ENCODE data around the gene HELQ. TPM values are rescaled to one million over a fixed set of nuclear protein-coding genes. Genes with fewer than 3 reads are reported as not detected.
A peak's percentile ranks its signal among the peaks of the same experiment; 100 is the strongest.

HELQ gene
- total and polyA plus RNA-seq, 2 experiments from 2014 or later, result 8.0 to 12.4 TPM

GRCh38 chr4:83456184-83456501 is 520 bp upstream of the HELQ start:
- Histone ChIP-seq H2AFZ (peak overlapping the region; percentile 65), H3K9me3 (ENCODE audit: low read depth) (no peaks in the 10 kb centered on the region), H3K4me3 (peak overlapping the region; percentile 66), H4K20me1 (ENCODE audit: insufficient read depth, poor library complexity, severe bottlenecking) (no peaks in the 10 kb centered on the region), H3K36me3 (replicated peaks; ENCODE audit: insufficient read depth, low read depth) (no peaks in the 10 kb centered on the region), H3K27ac (peak overlapping the region; percentile 83), H3K79me2 (peaks cover 49% of the 10 kb centered on the region), H3K9me2 (replicated peaks; ENCODE audit: insufficient read depth) (no peaks in the 10 kb centered on the region), H3K4me2 (peak overlapping the region; percentile 83), H3K27me3 (no peaks in the 10 kb centered on the region), H3K4me1 (ENCODE audit: insufficient read depth) (peaks cover 15% of the 10 kb centered on the region)
- TF ChIP-seq EZH2 (IDR thresholded peaks at IDR 0.05; ENCODE audit: borderline replicate concordance), result no peak
- TF ChIP-seq, protein P1, sequence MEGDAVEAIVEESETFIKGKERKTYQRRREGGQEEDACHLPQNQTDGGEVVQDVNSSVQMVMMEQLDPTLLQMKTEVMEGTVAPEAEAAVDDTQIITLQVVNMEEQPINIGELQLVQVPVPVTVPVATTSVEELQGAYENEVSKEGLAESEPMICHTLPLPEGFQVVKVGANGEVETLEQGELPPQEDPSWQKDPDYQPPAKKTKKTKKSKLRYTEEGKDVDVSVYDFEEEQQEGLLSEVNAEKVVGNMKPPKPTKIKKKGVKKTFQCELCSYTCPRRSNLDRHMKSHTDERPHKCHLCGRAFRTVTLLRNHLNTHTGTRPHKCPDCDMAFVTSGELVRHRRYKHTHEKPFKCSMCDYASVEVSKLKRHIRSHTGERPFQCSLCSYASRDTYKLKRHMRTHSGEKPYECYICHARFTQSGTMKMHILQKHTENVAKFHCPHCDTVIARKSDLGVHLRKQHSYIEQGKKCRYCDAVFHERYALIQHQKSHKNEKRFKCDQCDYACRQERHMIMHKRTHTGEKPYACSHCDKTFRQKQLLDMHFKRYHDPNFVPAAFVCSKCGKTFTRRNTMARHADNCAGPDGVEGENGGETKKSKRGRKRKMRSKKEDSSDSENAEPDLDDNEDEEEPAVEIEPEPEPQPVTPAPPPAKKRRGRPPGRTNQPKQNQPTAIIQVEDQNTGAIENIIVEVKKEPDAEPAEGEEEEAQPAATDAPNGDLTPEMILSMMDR (IDR thresholded peaks at IDR 0.05; ENCODE audit: poor library complexity), result no peak
- no peak for TF ChIP-seq EZH2phosphoT487 (IDR thresholded peaks at IDR 0.05; ENCODE audit: low read depth, severe bottlenecking, unreplicated experiment)
- no peak for DNase-seq (ENCODE audit: low spot score)
- under 1% methylated on average over 7 of the region's 7 CpGs for WGBS (ENCODE audit: low lambda C conversion rate, missing lambda C conversion rate)

- peak overlapping the region; percentile 73 for H3K4me3 ChIP-seq
- H3K27me3 ChIP-seq, result no peaks in the 10 kb centered on the region
- H3K27ac ChIP-seq, result peak overlapping the region; percentile 98
- no peak for TF ChIP-seq EZH2 (IDR thresholded peaks at IDR 0.05; ENCODE audit: borderline replicate concordance)
- TF ChIP-seq, protein P1 (IDR thresholded peaks at IDR 0.05; ENCODE audit: poor library complexity), result no peak
- TF ChIP-seq EZH2phosphoT487 (IDR thresholded peaks at IDR 0.05; ENCODE audit: low read depth, severe bottlenecking, unreplicated experiment), result no peak
- no peaks in the 10 kb centered on the region for H3K9me2 ChIP-seq (replicated peaks; ENCODE audit: insufficient read depth)
- peaks cover 49% of the 10 kb centered on the region for H3K79me2 ChIP-seq
- peak overlapping the region; percentile 78 for H2AFZ ChIP-seq
- H3K4me1 ChIP-seq (ENCODE audit: insufficient read depth), result peaks cover 15% of the 10 kb centered on the region
- H4K20me1 ChIP-seq (ENCODE audit: insufficient read depth, poor library complexity, severe bottlenecking), result no peaks in the 10 kb centered on the region
- no peaks in the 10 kb centered on the region for H3K9me3 ChIP-seq (ENCODE audit: low read depth)
- peak; percentile 24 for DNase-seq (ENCODE audit: low spot score)
- peak overlapping the region; percentile 79 for H3K4me2 ChIP-seq
- WGBS (ENCODE audit: low lambda C conversion rate, missing lambda C conversion rate), result 41% methylated on average over 6 of the region's 6 CpGs
- no peaks in the 10 kb centered on the region for H3K36me3 ChIP-seq (replicated peaks; ENCODE audit: insufficient read depth, low read depth)
Observed at GRCh38 chr4:83454686-83455085, 937 bp downstream of the HELQ start.

- no peak for DNase-seq (ENCODE audit: low spot score)
- H3K9me2 ChIP-seq (replicated peaks; ENCODE audit: insufficient read depth), result no peaks in the 10 kb centered on the region
- no peak overlapping the region for H3K4me3 ChIP-seq
- no peak overlapping the region for H2AFZ ChIP-seq
- 74% methylated on average over 2 of the region's 2 CpGs for WGBS (ENCODE audit: low lambda C conversion rate, missing lambda C conversion rate)
- H4K20me1 ChIP-seq (ENCODE audit: insufficient read depth, poor library complexity, severe bottlenecking), result no peaks in the 10 kb centered on the region
- H3K27me3 ChIP-seq, result no peaks in the 10 kb centered on the region
- H3K4me1 ChIP-seq (ENCODE audit: insufficient read depth), result peaks cover under 1% of the 10 kb centered on the region
- no peaks in the 10 kb centered on the region for H3K9me3 ChIP-seq (ENCODE audit: low read depth)
- no peak overlapping the region for H3K4me2 ChIP-seq
- H3K79me2 ChIP-seq, result peaks cover 14% of the 10 kb centered on the region
- TF ChIP-seq, protein P1 (IDR thresholded peaks at IDR 0.05; ENCODE audit: poor library complexity), result no peak
- TF ChIP-seq EZH2phosphoT487 (IDR thresholded peaks at IDR 0.05; ENCODE audit: low read depth, severe bottlenecking, unreplicated experiment) (no peak), EZH2 (IDR thresholded peaks at IDR 0.05; ENCODE audit: borderline replicate concordance) (no peak)
- H3K27ac ChIP-seq, result no peak overlapping the region
- no peaks in the 10 kb centered on the region for H3K36me3 ChIP-seq (replicated peaks; ENCODE audit: insufficient read depth, low read depth)
Observed at GRCh38 chr4:83449009-83449408, 6.6 kb downstream of the HELQ start.

DNA sequence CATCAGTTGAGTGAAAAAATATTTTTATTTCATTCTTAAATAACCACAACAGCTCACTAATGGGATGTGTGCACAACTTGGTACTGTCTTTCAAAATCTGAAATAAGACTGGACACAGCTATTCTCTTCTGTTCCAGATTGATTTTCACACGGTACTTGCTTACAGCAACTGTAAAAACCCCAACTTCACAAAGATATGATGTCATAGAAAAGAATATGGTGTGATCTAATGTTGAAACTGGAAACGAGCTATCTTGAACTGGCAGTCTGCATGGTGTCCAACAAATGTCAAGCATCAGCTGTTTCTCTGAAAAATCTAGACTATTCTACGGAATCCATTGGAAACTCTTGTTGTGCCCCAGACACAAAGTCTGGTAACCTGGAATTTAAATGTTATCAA is 14.7 kb downstream of the HELQ start:
- H3K36me3 ChIP-seq (replicated peaks; ENCODE audit: insufficient read depth, low read depth), result no peaks in the 10 kb centered on the region
- TF ChIP-seq EZH2 (IDR thresholded peaks at IDR 0.05; ENCODE audit: borderline replicate concordance) (no peak), EZH2phosphoT487 (IDR thresholded peaks at IDR 0.05; ENCODE audit: low read depth, severe bottlenecking, unreplicated experiment) (no peak)
- TF ChIP-seq, protein P1 (IDR thresholded peaks at IDR 0.05; ENCODE audit: poor library complexity), result no peak
- no peaks in the 10 kb centered on the region for H3K4me1 ChIP-seq (ENCODE audit: insufficient read depth)
- no peaks in the 10 kb centered on the region for H4K20me1 ChIP-seq (ENCODE audit: insufficient read depth, poor library complexity, severe bottlenecking)
- no peak overlapping the region for H2AFZ ChIP-seq
- DNase-seq (ENCODE audit: low spot score), result no peak
- no peaks in the 10 kb centered on the region for H3K79me2 ChIP-seq
- H3K9me2 ChIP-seq (replicated peaks; ENCODE audit: insufficient read depth), result no peaks in the 10 kb centered on the region
- no peak overlapping the region for H3K4me3 ChIP-seq
- no peak overlapping the region for H3K4me2 ChIP-seq
- H3K27me3 ChIP-seq, result no peaks in the 10 kb centered on the region
- H3K27ac ChIP-seq, result no peak overlapping the region
- no peaks in the 10 kb centered on the region for H3K9me3 ChIP-seq (ENCODE audit: low read depth)
- 83% methylated on average over 3 of the region's 3 CpGs for WGBS (ENCODE audit: low lambda C conversion rate, missing lambda C conversion rate)
